ENCODE results near the gene TTBK1.

- TF ChIP-seq CTCF (IDR thresholded peaks at IDR 0.05) = no peak
- no peak for TF ChIP-seq POLR2A (IDR thresholded peaks at IDR 0.05)
These were observed 25.5 kb downstream of the TTBK1 start for GRCh38 chr6:43268782-43269272.
